ENCODE measurements around the gene MYO7A.

DNA sequence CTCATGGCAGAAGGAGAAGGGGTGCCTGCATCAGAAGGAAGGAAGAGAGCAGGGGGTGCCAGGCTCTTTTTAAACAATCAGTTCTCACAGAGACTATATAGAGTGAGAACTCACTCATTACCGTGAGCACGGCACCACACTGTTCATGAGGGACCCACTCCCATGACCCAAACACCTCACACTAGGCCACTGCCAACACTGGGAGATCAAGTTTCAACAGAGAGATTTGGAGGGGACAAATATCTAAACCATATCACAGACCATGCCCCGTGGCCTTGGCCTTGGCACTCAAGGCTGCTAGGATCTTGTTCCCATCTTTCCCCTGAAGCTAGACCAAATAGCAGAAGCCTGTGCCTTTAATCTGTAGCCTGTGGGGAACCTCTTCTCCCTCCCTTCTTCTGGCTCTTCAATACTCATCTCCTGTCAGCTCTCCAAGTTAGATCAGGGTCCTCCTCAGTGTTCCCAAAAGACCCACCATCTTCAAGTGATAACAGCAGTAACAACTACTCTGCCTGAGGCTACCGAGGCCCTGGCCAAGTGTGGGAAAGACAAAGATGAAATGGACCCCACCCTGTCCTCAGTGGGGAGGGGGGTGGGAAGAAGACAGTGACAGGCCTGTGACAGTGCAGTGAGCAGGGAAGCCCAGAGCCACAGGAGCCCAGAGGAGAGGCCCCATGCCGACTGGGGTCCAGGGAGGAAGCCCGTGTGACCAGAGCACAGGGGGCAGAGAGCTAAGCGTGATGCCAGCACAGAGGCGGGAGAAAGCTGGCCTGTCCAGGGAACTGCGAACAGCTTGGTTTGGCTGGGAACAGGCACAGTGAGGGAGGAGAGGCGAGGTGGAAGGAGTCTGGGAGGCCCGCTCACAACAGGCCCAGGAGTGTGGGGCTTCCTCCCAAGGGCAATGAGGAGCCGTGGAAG, 72.6 kb downstream of the MYO7A start:
- TF ChIP-seq CTCF (IDR thresholded peaks at IDR 0.05) (no peak), ZFX (IDR thresholded peaks at IDR 0.05; ENCODE audit: borderline replicate concordance) (no peak)
